ENCODE measurements around the gene CACNA2D1.

The CACNA2D1 gene

GRCh38 chr7:82443547-82444219, at the start of gene CACNA2D1:
Gene CACNA2D1 (minus strand): TSS chr7:82443777.
- DNase-seq (ENCODE audit: low read depth, low spot score) = peak; percentile 87
- in situ Hi-C loops (cut with HindIII; ENCODE audit: low sequenced_read_pairs) = no loop called here
- no peak for TF ChIP-seq CTCF (IDR thresholded peaks at IDR 0.05; ENCODE audit: low read depth, low read length)

GRCh38 chr7:82481499-82482097, 38.0 kb upstream of the CACNA2D1 start:
- peak; percentile 78 for TF ChIP-seq CTCF (IDR thresholded peaks at IDR 0.05; ENCODE audit: low read depth, low read length)
- peak; percentile 46 for DNase-seq (ENCODE audit: low read depth, low spot score)

More at GRCh38 chr7:82443547-82444219, at the start of gene CACNA2D1:
- peak within 1 kb of the TSS; percentile 78 for H3K4me3 ChIP-seq (ENCODE audit: low read depth, low read length)

DNA sequence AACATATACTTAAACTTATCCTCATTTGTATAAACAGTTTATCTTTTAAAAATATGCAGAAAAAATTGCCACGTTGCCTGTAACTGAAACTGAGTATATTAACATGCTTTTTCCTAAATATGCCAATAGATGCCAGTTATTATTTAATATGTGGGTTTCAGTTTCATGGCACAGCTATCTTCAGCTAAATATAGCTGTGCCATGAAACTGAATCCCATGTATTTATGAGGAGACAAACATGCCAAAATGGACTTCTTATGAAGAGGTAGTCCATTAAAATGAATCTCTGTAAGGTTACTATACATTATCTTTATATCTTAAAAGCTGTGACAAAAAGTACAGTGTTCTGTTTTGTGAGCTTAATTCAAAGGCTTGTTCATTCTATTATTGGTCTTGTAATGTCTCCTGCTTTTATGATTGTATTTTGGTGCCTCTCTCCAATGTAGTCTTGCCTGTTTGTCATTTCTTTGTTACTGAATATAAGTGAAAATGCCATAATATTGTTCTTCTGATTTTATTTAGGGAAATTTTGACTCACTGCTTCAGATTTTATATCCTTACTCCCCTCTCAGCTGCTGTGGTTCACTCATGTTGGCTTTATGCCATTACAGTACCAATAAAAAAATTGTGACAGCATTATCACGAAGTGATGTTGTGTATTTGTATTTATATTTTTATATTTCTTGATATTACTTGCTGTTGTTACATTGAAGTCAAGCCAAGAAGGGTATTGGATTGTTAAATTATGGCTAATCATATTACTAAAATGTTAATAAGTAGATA, 34.3 kb upstream of the CACNA2D1 start:
- no peak overlapping the region for H3K4me3 ChIP-seq (ENCODE audit: low read depth, low read length)
- DNase-seq (ENCODE audit: low read depth, low spot score) = no peak
- TF ChIP-seq CTCF (IDR thresholded peaks at IDR 0.05; ENCODE audit: low read depth, low read length) = no peak
- in situ Hi-C loops (cut with HindIII; ENCODE audit: low sequenced_read_pairs) = no loop called here

More at GRCh38 chr7:82481499-82482097, 38.0 kb upstream of the CACNA2D1 start:
- no peak overlapping the region for H3K4me3 ChIP-seq (ENCODE audit: low read depth, low read length)
- in situ Hi-C loops (cut with HindIII; ENCODE audit: low sequenced_read_pairs) = no loop called here

DNA sequence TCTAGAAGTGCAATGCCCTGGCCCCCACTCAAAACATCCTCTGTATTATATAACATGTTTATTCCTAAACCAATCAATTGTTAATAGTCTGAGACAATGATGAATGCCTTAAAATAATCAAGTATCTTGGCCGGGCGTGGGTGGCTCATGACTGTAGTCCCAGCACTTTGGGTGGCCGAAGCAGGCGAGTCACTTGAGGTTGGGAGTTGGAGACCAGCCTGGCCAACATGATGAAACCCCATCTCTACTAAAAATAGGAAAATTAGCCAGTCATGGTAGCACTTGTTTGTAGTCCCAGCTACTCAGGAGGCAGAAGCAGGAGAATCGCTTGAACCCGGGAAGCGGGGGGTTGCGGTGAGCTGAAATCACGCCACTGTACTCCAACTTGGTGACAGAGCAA, 29.4 kb upstream of the CACNA2D1 start:
- DNase-seq (ENCODE audit: low read depth, low spot score) = no peak
- in situ Hi-C loops (cut with HindIII; ENCODE audit: low sequenced_read_pairs) = no loop called here
- H3K4me3 ChIP-seq (ENCODE audit: low read depth, low read length) = no peak overlapping the region
- TF ChIP-seq CTCF (IDR thresholded peaks at IDR 0.05; ENCODE audit: low read depth, low read length) = no peak

- in situ Hi-C loops (cut with HindIII; ENCODE audit: low sequenced_read_pairs) = no loop called here
- no peak for TF ChIP-seq CTCF (IDR thresholded peaks at IDR 0.05; ENCODE audit: low read depth, low read length)
- H3K4me3 ChIP-seq (ENCODE audit: low read depth, low read length) = no peak overlapping the region
- DNase-seq (ENCODE audit: low read depth, low spot score) = no peak
Measured at GRCh38 chr7:82471351-82472020, 27.9 kb upstream of the CACNA2D1 start.

GRCh38 chr7:82469207-82469606, 25.6 kb upstream of the CACNA2D1 start:
- no peak for TF ChIP-seq CTCF (IDR thresholded peaks at IDR 0.05; ENCODE audit: low read depth, low read length)
- DNase-seq (ENCODE audit: low read depth, low spot score) = no peak
- in situ Hi-C loops (cut with HindIII; ENCODE audit: low sequenced_read_pairs) = no loop called here
- no peak overlapping the region for H3K4me3 ChIP-seq (ENCODE audit: low read depth, low read length)

Data from astrocyte of the spinal cord (primary cell).